SW480 (cell line): ENCODE measurements around the gene PDF.
"Not testable (repeated sequence)": the region's sequence is repeated elsewhere in the genome, so short reads cannot be mapped to it uniquely, and the experiment has no call there.

ENCODE experiments used
- DNase-seq: peaks from one replicate; pipeline ENCODE4 v3.0.0-alpha.2; 2016; ENCODE audit warnings: low spot score

The PDF gene, protein sequence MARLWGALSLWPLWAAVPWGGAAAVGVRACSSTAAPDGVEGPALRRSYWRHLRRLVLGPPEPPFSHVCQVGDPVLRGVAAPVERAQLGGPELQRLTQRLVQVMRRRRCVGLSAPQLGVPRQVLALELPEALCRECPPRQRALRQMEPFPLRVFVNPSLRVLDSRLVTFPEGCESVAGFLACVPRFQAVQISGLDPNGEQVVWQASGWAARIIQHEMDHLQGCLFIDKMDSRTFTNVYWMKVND

DNA sequence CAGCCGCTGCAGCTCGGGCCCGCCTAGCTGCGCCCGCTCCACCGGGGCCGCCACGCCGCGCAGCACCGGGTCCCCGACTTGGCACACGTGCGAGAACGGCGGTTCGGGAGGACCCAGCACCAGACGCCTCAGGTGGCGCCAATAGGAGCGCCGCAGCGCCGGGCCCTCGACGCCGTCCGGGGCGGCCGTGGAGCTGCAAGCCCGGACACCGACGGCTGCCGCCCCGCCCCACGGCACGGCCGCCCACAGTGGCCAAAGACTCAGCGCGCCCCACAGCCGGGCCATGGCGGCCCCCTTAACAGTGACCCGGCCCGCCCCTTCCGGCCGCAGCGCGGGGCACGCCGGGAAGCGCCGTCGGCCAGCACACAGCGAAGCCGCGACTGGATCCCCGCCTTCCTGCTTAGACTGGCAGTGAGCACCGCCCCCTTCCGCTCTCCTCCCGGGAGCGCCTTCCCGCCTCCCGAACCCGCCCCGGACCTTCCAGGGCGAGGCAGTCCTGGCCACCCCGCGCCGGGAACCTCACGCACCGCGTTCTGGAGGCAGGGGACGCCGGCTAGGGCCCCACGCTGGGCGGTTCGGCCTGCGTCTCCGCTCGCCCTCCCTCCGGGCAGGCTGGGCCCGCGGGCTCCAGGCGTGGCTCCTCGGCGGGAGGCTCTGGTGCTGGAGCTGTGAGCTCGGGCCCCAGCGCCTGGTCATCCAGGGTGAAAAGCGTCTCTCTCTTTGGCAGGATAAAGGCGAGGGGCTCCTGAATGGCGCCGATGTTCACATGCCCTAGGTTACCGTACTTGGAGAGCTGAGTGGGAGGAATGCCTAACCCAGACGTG lies at the start of gene PDF:
Gene PDF (minus strand): TSS at position 303 of the 824 bp plus-strand sequence. CDS start 18 bp downstream, at position 285.
- peak; percentile 94 for DNase-seq

DNA sequence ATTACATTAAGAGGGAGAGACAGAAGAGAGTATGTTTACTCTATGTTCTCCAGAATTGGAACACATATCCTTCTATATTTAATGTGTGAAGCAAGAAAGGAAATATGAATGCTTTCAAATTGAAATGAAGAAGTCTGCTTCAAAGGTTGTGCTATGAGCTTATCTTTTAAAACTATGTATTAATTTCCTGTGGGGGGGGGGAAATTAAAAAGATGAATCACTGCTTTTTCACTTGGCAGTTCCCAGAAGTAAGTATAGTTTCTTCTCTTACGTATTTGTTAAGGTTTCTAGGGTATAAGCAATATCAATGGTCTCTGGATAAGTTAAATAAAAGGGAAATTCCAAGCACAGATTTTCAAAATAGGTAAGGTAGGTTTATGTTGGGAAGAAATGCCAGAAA lies 48.4 kb upstream of the PDF start:
- DNase-seq, result no peak

DNA sequence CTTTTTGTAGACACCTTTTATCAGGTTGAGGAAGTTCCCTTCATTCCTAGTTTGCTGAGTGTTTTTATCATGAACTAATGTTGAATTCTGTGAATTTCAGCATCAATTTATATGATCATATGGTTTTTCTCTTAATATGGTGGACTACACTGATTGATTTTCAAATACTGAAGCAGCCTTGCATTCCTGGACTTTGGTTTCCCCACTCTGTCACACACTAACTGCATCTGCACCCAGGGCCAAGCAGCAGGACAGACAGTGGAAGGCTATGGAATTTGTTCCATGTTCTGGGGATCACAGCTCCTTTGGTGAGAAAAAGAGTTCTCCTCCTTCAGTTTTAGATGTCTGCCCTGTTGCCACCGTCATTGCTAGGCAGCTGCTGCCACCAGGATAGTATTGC lies 47.6 kb upstream of the PDF start:
- no peak for DNase-seq

DNA sequence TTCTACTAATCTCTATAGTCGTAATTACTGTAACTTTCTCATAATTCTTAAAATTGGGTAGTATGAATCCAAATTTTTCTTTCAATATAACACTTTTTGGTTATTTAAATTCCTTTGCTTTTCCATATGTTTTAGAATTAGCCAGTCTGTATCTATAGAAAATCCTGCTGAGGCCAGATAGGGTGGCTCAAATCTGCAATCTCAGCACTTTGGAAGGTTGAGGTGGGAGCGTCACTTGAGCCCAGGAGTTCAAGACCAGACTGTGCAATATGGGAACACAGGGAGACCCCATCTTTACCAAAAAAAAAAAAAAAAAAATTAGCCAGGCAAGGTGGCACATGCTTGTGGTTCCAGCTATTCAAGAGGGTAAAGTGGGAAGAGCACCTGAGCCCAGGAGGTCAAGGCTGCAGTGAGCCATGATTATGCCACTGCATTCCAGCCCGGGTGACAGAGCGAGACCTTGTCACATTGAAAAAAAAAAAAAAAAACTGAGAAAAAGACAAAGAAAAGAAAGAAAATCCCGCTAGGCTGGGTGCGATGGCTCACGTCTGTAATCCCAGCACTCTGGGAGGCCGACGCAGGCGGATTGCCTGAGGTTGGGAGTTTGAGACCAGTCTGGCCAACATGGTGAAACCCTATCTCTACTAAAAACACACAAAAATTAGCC lies 46.1 kb upstream of the PDF start:
- DNase-seq, result no peak

DNA sequence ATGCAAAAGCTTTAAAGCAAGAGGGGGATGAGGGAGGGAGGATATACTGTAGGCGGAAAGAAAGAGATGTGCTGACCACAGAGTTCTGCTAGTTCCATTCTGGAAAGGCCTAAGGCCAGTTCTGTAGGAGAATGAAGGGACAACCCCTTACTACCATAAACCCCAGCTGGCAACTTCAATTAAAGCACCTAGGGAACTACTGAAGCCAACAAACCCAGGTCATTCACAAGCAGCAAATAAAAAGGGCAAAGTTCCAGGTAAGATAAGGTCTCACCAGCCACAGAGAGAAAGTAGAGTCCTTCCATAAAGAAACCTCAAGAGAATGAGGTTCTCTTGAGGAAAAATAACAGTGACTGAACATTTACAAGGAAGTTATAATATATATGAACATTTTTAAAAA lies 42.6 kb upstream of the PDF start:
- DNase-seq, result no peak

DNA sequence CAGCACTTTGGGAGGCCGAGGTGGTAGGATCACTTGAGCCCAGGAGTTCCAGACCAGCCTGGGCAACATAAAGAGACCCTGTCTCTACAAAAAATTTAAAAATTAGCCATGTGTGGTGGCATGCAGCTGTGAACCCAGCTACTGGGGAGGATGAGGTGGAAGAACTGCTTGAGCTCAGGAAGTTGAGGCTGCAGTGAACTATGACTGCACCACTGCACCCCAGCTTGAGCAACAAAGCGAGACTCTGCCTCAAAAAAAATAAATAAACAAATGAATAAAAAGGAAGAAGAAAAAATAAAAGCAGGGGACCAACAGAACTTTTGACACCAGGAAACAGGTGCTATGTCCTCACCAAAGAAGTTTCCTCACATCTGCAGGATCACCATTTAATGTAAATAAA lies 41.2 kb upstream of the PDF start:
- DNase-seq, result no peak

DNA sequence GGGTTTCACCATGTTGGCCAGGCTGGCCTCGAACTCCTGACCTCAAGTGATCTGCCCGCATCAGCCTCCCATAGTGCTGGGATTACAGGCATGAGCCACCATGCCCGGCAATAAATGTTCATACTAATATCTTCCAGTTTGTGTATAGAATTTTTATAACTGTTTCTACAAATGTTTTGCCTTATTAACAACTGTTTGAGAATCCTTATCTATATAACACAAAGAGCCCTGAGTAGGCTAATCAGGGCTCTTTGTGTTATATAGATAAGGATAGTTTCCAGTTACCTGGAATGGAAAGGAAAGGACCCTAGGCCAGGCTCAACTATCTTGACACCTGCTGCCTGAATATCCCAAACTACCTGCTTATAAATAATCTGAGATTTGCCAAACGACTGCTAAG lies 38.5 kb upstream of the PDF start:
- DNase-seq, result no peak

DNA sequence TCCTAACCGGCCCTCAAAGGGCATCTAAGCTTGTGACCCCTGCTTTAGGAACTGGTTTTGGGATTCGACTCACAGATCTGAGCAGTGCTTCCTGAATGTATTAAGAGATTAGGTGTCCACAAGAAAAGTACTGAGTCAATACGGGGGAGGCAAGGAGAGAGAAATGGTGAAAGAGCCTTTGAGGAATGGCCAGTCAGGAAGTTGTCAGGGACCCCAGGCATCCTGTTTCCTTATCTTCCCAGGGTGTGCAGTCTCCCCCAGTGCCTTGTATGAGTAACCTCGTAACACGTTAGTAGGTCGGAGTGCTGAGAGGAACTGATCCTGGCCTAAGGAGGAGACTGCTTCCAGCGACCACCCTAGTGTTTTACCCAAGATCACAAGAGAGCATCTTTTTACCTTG lies 37.6 kb upstream of the PDF start:
- DNase-seq, result no peak

DNA sequence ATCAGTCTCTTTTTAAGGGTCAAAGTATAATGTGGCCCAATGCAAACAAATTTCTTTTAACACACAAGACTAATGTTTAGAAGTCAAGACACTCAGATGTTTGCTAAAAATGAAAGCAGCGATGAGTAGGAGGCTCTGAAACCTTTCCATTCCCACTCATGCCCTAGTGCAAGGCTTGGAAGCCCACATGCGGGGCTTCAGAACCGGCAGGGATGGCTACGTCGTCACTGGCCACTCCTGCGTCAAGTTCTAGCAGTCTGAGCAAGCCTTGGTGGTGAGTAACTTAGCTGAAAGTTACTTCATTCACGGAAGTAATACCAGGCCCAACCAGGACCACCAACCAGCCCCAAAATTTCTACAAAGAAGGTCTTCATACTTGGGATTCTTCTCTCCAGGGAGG lies 36.0 kb upstream of the PDF start:
- no peak for DNase-seq

DNA sequence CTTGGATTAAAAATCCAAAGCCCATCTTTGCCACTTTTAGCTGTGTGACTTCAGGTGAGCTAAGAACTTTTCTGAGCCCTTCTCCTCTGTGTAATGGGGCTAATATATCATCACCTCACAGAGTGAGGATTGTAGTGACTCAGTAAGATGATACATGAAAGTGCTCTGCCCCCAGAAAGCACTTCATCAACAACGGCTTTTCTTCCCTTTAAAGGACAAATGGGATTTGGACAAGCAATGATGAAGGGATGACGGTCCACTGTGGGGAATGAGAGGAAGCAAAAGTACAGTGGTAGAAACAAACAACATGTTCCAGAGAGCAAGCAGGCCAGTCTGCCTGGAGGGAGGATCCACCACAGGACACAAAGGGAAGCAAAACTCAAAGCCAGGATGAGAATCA lies 35.5 kb upstream of the PDF start:
- DNase-seq, result no peak

DNA sequence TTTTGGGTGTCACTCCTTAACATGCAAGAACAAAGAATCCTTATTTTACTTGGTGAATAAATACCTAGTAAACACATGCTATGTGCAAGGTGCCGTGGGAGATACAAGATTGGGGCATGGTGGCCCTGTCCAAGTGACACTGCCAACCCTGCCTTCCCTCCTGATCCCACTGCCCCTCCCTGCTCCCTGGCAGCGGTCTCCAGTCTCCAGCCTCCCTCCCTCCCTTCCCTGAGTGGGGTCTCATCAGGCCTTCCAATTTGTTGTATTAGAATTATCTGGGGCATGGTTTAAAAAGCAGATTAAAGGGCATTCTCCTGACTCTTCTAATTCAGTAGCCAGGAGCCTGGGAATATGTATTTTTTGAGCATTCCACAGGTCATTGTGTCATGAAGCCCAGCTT lies 33.7 kb upstream of the PDF start:
- DNase-seq, result no peak

DNA sequence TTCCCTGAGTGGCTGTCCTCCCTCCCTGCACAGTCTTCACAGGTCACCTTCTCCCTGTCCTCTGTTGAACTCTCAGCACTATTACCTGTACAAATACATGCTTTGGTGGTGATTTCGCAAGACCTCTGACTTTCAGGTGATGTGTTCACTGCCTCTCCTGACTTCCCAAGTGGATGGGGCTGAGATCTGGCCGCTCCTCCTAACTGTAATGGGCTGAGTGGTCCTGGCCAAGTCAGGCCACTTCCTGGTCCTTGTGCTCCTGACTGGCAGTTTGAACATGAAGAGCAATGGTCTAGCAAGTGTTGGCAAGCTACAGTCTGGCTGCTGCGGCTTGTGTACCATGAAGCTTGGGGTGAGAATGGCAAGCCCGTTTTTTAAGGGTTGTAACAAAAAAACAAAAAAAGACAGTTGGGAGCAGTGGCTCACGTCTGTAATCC lies 32.9 kb upstream of the PDF start:
- DNase-seq, result no peak

DNA sequence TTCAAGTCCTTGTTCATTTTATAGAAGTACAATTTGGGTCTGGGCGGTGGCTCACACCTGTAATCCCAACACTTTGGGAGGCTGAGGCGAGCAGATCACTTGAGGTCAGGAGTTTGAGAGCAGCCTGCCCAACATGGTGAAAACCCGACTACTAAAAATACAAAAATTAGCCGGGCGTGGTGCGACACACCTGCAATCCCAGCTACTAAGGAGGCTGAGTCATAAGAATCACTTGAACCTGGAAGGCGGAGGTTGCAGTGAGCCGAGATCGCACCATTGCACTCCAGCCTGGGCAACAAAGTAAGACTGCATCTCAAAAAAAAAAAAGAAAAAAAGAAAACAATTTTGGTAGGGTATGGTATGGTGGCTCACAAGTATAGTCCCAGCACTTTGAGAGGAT lies 29.7 kb upstream of the PDF start:
- not testable (repeated sequence) for DNase-seq

DNA sequence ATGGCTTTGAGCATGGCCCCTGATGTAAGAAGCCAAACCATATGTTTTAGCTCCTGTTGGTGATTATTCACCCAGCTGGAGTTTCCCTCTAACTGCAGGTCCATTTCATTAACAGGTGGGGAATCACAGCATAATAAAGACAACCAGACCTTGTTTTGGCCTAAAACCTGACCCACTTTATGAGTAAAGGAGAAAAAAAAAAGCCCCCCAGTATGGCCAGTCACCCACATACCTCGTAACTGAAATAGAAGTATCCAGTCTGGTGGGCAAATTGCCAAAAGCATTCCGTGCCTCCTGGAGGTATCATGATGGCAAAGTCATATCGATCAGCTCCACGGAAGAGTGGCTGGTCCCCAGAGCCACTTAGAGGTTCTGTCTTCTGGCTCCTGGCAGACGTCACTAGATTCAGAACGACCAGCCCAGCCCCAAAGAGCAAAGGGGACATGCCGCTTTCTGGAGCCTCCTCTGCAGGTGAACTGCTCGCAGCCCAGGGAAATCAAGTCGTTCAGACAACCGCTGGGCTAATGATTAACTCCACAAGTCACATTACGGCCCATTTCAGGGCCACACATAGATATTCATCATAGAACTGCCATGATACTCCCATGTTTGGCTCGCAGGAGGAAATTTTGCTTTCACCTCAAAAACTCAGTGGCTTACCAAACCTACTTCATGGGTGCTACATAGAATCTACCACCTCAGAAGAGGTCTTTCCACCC lies 21.1 kb upstream of the PDF start, which contains the start of gene TMED6:
Gene TMED6 (minus strand): TSS at position 478 of the 719 bp plus-strand sequence. CDS start 33 bp downstream, at position 445.
- peak; percentile 78 for DNase-seq

DNA sequence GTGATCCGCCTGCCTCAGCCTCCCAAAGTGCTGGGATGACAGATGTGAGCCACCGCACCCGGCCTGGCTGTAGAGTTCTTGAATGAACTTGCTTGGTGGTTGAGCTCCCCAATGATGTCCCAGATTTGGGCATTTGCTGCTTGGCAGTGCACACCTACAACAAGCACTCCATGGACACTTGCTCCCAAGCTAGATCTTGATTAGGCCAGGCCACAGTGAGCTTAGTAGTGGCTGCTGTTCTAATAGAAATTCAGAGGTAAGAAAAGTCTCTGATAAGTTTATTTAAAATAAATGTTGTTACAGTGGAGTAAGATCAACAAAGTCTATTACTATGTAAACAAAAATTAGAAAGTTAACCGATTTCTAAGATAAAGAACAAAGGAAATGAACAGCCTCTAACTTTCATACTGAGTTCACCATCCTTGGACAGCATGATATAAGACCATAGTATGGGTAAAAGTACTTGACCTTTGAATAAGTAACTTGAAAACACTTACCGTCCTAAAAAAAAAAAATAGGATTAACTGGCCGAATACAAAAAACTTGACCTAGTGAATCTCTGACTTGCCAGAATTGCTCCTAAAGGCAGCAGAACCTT lies 20.2 kb upstream of the PDF start:
- DNase-seq, result no peak

DNA sequence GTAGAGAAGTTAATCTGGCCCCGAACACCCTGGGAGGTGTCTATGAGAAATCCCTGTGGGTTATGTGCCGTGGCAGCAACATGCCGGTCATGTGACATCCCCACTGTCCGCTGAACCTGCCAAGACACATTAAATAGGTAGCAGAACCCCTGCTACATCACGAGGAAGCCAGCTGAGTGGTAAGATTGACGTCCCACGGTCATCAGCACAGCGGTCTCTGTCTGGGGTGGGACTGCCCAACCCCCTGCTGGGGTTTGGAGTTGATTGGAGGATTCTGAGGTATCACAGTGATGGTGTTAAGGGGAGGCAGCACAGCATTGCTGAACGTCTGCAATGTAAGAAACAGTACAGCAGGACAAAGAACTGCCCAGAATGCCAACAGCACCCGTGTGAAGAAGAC lies 19.1 kb upstream of the PDF start:
- no peak for DNase-seq

DNA sequence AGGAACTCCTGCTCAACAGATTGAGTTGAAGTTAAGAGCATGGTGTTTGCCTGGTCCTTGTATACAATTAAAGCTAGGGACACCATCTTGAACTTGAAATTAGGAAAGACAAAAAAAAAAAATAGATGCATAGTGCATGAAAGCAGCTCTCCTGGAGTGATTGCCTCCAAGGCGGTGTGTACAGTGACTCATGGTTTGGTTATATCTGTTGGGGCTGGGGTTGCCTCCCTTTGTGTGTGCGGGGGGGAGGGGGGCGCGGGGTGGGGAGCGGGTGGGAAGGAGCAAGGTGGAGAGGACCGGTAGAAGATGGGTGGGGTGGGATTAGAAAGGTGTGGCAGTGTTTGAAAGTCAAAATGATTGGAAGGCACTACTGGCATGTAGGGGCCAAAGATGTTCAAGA lies 17.8 kb upstream of the PDF start:
- DNase-seq, result no peak

DNA sequence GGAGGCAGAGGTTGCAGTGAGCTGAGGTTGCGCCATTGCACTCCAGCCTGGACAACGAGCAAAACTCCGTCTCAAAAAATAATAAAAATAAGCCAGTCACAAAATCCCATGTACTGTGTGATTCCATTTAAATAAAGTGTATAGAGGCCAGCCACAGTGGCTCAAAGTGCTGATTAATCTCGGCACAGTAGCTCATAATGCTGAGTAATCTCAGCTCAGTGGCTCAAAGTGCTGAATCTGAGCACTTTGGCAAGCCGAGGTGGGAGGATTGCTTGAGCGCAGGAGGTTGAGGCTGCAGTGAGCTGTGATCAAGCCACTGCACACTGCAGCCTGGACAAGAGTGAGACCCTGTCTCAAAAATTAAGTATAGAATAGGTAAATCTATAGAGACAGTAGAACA lies 16.3 kb upstream of the PDF start:
- no peak for DNase-seq

DNA sequence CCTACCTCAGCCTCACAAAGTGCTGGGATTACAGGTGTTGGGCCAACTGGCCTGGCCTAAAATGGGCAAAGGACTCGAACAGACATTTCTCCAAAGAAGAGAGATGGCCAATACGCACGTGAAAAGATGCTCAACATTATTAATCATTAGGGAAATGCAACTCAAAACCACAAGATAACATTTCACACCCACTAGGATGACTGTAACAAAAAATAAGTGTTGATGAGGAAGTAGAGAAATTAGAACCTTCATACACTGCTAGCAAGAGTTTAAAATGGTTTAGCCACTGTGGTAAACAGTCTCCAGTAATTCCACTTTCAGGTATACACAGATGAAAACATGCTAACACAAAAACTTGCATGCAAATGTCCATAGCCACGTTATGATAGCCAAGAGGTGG lies 15.5 kb upstream of the PDF start:
- DNase-seq, result no peak

DNA sequence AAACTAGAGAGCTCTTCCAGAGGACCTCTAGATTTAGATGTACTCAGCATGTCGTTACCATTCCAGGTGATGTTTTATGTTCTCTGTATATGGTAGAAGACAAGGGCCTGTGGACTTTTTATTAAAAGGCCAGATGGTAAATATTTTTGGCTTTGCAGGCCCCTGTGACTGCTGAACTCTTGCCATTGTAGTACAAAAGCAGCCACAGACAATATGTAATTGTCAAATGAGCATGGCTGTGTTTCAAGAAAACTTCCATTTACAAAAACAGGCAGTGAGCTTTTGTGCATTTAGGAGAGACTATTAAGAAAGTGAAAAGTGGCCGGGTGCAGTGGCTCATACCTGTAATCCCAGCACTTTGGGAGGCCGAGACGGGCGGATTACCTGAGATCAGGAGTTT lies 13.8 kb upstream of the PDF start:
- DNase-seq, result no peak

DNA sequence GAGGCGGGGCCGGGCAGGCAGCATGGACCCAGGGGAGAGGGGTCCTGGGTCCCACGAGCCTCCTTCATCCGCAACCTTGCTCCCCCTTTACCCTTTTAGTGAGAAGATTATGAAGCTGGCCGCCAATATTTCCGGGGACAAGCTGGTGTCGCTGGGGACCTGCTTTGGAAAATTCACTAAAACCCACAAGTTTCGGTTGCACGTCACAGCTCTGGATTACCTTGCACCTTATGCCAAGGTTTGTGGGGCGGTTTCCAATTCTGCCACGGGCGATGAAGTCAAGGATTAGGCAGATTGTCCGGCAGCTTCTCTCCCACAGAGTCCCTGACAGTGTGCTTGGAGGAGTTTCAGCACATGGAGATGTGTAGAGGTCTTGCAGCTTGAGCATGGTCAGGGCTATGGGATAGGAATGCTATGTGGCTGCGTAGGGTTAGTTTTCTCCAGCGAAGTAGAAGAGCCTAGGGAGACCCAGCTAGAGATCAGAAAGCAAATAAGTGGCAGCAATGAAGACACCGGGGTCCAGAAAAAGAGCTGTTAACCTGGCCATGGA lies 9.8 kb upstream of the PDF start:
- DNase-seq, result no peak
